Measurements from ENCODE around the gene NRBF2.

NRBF2 gene

DNA sequence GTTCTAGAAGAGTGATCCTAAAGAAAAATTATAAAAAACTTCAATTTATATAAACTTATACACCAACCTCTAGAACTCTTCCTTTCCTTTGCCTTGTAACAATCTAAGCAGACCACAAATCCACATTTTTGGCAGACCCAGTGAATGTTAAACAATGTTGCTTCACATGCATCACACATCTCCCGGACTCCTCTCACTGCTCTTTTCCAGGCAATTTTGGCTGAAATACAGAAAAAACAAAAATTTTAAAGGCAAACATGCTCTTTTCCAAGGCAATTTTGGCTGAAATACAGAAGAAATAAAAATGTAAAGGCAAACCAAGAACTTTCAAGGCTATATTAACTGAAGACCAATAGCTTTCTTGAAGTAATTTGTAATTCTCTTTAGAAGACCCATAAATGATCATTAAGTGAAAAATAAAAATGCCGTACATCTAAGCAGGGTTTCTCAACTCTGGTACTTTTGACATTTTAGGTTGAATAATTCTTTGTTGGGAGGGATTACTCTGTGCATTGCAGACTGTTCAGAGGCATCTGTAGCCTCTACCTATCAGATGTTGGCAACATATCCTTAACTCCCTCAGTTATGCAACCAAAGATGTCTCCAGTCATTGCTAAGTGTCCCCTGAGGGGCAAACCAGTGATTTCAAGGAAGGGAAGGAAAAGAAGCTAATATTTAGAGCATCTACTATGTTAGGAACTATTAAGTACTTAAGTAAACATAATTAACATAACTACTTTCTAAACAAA lies 64.4 kb downstream of the NRBF2 start:
- peaks cover 84% of the 10 kb centered on the region for H3K36me3 ChIP-seq (ENCODE audit: insufficient read depth, low read length)
- no peak overlapping the region for H3K4me3 ChIP-seq (ENCODE audit: low read depth in 1 of 2, low read length in 2 of 2)
- H2AFZ ChIP-seq (ENCODE audit: low read depth, low read length) = no peak overlapping the region
- no peaks in the 10 kb centered on the region for H4K20me1 ChIP-seq (ENCODE audit: insufficient read depth, low read length)
- ATAC-seq (ENCODE audit: insufficient read depth, low read depth) = no peak
- no peaks in the 10 kb centered on the region for H3K4me1 ChIP-seq (ENCODE audit: insufficient read depth, low read length)
- DNase-seq = no peak
- H3K79me2 ChIP-seq (ENCODE audit: insufficient read depth, low read length) = no peaks in the 10 kb centered on the region
- TF ChIP-seq EZH2 (IDR thresholded peaks at IDR 0.05; ENCODE audit: borderline replicate concordance, low read depth, low read length, severe bottlenecking) = no peak
- TF ChIP-seq, protein P1, sequence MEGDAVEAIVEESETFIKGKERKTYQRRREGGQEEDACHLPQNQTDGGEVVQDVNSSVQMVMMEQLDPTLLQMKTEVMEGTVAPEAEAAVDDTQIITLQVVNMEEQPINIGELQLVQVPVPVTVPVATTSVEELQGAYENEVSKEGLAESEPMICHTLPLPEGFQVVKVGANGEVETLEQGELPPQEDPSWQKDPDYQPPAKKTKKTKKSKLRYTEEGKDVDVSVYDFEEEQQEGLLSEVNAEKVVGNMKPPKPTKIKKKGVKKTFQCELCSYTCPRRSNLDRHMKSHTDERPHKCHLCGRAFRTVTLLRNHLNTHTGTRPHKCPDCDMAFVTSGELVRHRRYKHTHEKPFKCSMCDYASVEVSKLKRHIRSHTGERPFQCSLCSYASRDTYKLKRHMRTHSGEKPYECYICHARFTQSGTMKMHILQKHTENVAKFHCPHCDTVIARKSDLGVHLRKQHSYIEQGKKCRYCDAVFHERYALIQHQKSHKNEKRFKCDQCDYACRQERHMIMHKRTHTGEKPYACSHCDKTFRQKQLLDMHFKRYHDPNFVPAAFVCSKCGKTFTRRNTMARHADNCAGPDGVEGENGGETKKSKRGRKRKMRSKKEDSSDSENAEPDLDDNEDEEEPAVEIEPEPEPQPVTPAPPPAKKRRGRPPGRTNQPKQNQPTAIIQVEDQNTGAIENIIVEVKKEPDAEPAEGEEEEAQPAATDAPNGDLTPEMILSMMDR (IDR thresholded peaks at IDR 0.05; ENCODE audit: borderline replicate concordance, extremely low read depth, low read length, poor library complexity, severe bottlenecking) = no peak
- no peak overlapping the region for H3K4me2 ChIP-seq (ENCODE audit: insufficient read depth, low read length)
- H3K27me3 ChIP-seq (ENCODE audit: insufficient read depth, low read length, poor library complexity) = no peaks in the 10 kb centered on the region
- no peak overlapping the region for H3K9ac ChIP-seq (ENCODE audit: low read depth, low read length)
- no peaks in the 10 kb centered on the region for H3K9me3 ChIP-seq (ENCODE audit: insufficient read depth, low read length, severe bottlenecking)
- no peak overlapping the region for H3K27ac ChIP-seq (ENCODE audit: low read length)

DNA sequence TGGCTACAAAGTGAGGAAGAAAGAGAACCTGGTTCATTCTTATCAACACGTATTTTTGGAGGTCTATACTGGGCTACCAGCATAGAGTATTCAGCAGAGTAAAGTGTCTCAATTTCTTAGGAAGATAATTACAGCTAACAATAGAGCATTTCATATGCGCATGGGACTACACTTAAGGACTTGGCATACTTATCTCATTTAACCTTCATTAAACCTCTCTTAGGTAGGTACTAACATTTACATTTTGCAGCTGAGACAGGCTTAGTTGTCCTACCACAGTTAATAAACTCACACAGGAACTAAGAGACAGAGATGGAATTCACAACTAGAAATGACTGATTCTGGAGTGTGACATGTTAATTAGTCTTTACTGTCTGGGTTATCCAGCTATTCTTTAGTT lies 66.6 kb downstream of the NRBF2 start:
- peaks cover 3% of the 10 kb centered on the region; the same call in 1 of the 2 replicates for H3K79me2 ChIP-seq (ENCODE audit: insufficient read depth, low read length)
- H3K4me2 ChIP-seq (ENCODE audit: insufficient read depth, low read length) = no peak overlapping the region
- H3K27ac ChIP-seq (ENCODE audit: low read length) = no peak overlapping the region
- TF ChIP-seq EZH2 (IDR thresholded peaks at IDR 0.05; ENCODE audit: borderline replicate concordance, low read depth, low read length, severe bottlenecking) = no peak
- TF ChIP-seq, protein P1 (IDR thresholded peaks at IDR 0.05; ENCODE audit: borderline replicate concordance, extremely low read depth, low read length, poor library complexity, severe bottlenecking) = no peak
- H2AFZ ChIP-seq (ENCODE audit: low read depth, low read length) = no peak overlapping the region
- no peaks in the 10 kb centered on the region for H3K9me3 ChIP-seq (ENCODE audit: insufficient read depth, low read length, severe bottlenecking)
- H3K36me3 ChIP-seq (ENCODE audit: insufficient read depth, low read length) = peaks cover 77% of the 10 kb centered on the region
- no peaks in the 10 kb centered on the region for H4K20me1 ChIP-seq (ENCODE audit: insufficient read depth, low read length)
- H3K4me1 ChIP-seq (ENCODE audit: insufficient read depth, low read length) = no peaks in the 10 kb centered on the region
- no peak for DNase-seq
- H3K27me3 ChIP-seq (ENCODE audit: insufficient read depth, low read length, poor library complexity) = no peaks in the 10 kb centered on the region
- H3K9ac ChIP-seq (ENCODE audit: low read depth, low read length) = no peak overlapping the region
- H3K4me3 ChIP-seq (ENCODE audit: low read depth in 1 of 2, low read length in 2 of 2) = no peak overlapping the region
- ATAC-seq (ENCODE audit: insufficient read depth, low read depth) = no peak

DNA sequence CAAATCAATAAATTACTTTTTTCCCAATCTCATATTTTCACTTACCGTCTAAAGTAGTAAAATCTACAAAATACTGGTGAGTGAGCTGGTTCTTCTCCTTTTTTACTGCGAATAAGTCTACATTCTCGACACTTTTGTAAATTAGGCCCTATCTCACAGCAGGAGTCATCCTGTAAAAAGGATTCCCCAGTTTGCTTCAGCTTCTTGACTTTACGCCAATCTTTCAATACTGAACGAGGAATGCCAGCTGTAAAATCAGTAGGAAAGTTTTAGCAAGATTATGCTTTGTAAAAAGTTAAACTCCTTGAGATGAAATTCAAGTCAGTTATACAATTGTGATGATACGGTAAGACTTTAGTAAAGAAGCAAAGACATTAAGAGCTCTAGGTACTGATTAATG lies 67.3 kb downstream of the NRBF2 start:
- TF ChIP-seq, protein P1 (IDR thresholded peaks at IDR 0.05; ENCODE audit: borderline replicate concordance, extremely low read depth, low read length, poor library complexity, severe bottlenecking) = no peak
- no peak for TF ChIP-seq EZH2 (IDR thresholded peaks at IDR 0.05; ENCODE audit: borderline replicate concordance, low read depth, low read length, severe bottlenecking)
- peaks cover 79% of the 10 kb centered on the region for H3K36me3 ChIP-seq (ENCODE audit: insufficient read depth, low read length)
- no peak overlapping the region for H3K4me2 ChIP-seq (ENCODE audit: insufficient read depth, low read length)
- H3K9ac ChIP-seq (ENCODE audit: low read depth, low read length) = no peak overlapping the region
- H3K79me2 ChIP-seq (ENCODE audit: insufficient read depth, low read length) = peaks cover 3% of the 10 kb centered on the region; the same call in 1 of the 2 replicates
- no peak overlapping the region for H3K4me3 ChIP-seq (ENCODE audit: low read depth in 1 of 2, low read length in 2 of 2)
- no peak overlapping the region for H2AFZ ChIP-seq (ENCODE audit: low read depth, low read length)
- H3K27ac ChIP-seq (ENCODE audit: low read length) = no peak overlapping the region
- H3K9me3 ChIP-seq (ENCODE audit: insufficient read depth, low read length, severe bottlenecking) = no peaks in the 10 kb centered on the region
- DNase-seq (no peak), ATAC-seq (ENCODE audit: insufficient read depth, low read depth) (no peak)
- H3K4me1 ChIP-seq (ENCODE audit: insufficient read depth, low read length) = no peaks in the 10 kb centered on the region
- H4K20me1 ChIP-seq (ENCODE audit: insufficient read depth, low read length) = no peaks in the 10 kb centered on the region
- H3K27me3 ChIP-seq (ENCODE audit: insufficient read depth, low read length, poor library complexity) = no peaks in the 10 kb centered on the region
